ENCODE data around the gene THTPA.

THTPA gene, protein sequence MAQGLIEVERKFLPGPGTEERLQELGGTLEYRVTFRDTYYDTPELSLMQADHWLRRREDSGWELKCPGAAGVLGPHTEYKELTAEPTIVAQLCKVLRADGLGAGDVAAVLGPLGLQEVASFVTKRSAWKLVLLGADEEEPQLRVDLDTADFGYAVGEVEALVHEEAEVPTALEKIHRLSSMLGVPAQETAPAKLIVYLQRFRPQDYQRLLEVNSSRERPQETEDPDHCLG

DNA sequence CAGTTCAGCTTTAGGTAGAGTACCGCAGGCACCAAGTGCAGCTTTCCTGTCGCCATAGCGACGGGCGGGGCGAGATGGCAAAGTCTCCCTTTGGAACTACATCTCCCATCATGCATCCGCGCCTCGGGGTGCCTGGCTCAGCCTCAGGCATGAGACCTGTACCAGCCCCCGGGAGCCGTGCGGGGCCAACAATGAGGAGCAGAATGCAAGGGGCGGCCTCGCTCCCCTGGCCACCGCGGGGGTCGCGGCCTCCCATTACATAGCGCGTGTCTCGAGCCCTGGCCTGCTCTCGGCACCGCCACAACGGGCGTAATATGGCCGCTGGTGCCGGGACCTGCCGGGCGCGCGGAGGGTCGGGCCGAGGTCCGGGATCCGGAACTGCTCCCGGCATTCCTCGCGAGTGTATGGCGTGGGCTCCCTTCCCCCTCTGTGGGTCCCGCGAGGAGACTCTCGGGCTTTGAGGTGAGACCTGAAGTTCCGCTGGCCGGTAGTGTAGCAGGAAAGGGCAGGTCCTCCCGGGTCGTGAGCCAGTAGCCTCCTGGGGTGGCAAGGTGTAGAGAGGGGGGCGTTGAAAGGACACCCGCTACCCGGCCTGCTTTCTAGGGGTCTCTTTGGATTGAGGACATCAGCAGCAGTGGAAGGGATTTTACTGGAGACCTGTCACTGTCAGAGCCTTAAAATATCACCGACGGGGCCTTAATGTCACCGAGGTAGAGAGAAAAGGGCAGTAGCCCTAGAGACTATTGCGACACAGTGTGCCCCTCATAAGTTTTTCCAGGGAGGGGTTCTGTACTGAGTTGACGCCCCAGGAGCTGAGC lies at the start of gene THTPA:
TSS of gene THTPA (plus strand) at position 390 of the 818 bp plus-strand sequence. CDS start 487 bp downstream, outside the sequence.
- peak; percentile 86 for DNase-seq (ENCODE audit: low read depth)

DNA sequence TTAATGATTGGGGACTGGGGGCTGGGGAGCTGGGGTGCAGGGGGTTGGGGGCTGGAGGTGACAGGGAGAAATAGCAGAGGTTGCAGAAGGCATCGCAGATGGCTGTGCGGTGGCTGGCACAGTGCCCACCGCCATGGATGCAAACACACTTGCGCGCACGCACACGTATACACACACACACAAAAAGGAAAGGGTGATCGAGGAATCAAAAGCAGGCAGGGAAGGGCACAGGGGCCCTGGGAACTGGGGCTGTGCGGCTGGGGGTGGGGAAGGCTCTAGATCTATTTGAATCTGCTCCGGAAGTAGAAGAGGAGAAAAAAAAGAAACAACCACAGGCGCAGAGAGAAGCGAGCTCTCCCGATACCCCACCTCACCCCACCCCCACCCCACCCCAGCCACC lies 43.9 kb upstream of the THTPA start:
- DNase-seq (ENCODE audit: low read depth): no peak

DNA sequence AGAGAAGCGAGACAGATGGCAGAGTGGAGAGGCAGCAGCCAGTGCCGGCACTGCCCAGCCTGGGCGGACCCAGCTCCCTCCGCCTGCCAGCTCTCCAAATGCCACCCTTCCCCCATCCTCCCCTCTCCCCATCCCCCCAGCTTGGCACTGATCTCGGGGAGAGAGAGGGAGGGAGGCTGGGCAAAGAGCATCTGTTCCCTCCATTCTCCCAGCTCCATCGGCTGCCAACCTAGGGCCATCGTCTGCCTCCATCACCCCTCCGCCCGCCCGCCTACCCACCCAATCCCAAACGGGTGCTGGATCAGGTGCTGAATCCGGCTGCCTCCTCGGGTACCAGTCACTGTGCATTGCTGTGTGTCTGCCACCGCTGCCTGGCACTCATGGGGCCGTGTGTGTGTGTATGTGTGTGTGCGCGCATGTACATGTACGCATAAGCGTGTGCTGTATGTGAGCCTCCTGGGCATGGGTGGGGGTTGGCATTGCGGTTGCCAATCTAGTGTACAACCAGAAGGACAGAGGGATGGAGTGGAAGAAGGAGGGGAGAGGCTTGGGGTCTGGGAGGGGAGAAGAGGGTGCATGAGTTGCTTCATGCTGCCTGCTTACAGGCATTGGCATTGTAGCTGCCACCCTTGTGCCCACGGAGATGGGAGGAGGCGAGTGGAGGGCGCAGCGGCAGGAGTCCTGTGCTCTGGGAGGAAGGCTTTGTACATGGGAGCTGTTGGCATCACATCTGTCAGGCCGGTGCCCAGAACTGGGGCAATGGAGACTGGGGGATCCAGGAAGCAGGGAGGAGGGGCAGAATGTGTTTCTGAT lies 42.9 kb upstream of the THTPA start:
- DNase-seq (ENCODE audit: low read depth): no peak

DNA sequence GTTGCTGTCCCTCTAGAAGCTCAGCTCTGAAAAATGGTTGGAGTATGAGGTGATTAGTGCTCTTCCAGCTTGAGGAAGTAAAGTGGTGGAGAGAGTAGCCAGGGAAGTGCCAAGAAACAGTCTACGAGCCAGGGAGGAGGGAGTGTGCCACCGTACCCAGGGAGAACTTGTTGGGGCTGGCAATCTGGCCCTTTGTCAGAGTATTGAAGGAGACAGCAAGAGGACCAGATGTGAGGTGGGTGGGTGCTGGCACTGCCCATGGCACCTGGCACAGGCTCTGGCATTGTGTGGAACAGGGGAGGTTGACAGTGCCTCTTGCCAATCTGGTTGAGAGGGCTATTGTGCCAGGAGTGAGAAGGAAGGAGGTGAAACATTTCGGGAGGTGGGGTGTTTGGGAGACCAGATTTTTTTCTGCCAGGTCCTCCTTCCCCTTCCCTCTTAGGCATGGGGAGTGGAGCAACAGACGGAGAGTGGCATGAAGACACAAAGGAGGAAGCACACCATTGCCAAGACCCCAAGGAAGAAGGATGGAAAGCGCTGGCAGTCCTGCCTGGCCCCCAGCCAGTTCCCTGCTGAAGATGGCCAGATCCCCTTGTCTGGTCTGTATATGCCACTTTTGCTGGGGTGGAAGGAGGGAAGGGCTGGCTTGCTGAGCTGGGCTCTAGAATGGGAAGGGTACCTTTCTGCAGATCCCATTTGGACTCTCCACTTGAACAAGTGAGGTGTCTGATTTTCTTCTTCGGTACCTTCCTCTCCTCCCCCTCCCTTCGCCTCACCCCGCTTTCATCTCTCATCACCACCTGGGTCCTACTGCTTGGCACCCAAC lies 42.0 kb upstream of the THTPA start:
- no peak for DNase-seq (ENCODE audit: low read depth)

DNA sequence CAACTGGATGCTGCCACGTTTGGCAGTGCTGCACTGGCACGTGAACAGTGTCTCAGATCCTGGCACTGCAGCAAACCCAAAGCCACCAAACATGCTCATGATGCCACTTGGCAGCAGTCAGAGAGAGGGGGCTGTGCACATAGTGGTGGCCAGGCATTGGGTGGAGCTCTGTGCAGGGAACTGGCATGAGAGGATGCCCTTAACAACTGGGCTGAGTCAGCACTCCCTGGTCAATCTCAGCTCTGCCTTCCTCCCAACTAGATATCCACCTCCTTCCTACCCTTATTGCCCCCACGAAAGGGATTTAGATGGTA lies 41.5 kb upstream of the THTPA start:
- no peak for DNase-seq (ENCODE audit: low read depth)

DNA sequence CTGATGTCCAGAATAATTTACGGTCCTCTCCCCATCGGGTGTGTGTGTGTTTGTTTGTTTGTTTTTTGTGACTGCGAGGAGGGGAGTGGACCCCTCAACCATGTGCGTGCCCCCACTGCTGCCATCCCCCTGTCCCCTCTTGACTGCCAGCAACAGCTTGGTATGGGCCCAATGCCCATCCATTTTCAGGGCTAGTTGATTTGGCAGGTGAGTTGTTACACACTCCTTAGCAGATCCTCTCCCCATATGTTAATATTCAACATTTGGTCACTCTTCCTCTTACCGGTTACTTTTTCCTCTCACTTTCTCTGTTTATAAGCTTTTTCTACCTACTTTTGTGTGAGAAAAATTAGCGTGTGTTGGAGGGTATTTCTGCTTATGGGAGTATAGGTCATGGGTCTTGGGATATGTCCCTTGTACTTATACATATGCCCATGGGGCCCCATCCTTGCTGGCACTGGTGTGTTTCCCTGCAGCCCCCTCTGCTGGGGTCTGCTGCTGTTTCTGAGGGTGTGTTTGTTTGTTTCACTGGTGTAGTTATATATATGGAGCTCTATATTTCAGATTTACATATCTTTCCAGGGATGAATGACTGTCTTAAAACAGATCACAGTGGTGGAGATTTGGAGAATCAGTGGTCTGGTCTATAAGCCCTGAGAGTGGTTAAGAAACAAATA lies 38.3 kb upstream of the THTPA start:
- DNase-seq (ENCODE audit: low read depth): no peak

DNA sequence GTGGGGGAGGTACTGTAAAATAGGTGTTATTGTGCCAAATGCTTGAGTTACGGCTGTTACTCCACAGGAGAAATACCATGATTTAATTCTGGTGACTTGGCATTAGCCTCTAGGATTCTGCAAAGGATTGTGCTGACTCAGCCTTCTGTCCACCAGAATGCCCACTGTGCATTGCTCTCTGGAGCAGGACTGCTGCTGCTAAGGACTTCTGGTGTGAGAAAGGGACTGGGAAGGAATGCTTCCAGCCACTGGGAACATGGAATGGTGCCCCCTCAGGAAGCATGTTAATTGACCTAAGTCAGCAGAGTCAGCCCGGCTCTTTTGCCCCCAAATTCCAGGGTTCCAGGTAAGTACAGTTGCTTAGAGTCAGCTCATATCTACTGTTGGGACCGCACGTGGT lies 37.4 kb upstream of the THTPA start:
- no peak for DNase-seq (ENCODE audit: low read depth)

DNA sequence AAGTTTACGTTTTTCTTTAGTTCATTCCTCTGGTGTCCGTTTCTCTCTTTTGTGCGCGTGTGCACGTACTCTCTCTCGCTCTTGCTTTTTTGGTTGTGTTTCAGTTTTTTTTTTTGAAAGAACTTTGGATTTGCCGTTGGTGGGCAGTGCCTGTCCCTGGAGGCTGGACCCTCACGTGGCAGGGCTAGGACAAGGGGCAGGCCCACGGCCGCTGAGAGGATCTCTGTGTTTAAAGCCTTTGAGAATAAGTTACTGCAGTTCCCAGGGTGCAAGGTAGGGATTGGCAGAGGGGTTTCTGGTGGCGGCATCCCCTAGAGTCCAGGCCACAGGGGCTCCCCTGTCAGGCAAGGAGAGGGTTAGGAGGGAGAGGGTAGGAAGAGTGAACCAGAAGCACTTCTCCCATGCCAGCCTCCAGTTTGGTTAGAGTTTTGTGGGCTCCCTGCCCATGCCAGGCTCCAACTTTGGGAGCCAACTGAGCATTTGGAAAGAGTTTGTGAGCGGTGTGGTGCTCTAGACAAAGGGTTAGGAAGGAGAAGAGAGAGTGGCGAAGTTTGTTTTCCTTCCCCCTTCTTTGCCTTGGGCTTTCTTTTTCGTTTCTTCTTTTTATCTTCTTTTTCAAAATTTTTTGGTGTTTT lies 35.1 kb upstream of the THTPA start:
- DNase-seq (ENCODE audit: low read depth): no peak

DNA sequence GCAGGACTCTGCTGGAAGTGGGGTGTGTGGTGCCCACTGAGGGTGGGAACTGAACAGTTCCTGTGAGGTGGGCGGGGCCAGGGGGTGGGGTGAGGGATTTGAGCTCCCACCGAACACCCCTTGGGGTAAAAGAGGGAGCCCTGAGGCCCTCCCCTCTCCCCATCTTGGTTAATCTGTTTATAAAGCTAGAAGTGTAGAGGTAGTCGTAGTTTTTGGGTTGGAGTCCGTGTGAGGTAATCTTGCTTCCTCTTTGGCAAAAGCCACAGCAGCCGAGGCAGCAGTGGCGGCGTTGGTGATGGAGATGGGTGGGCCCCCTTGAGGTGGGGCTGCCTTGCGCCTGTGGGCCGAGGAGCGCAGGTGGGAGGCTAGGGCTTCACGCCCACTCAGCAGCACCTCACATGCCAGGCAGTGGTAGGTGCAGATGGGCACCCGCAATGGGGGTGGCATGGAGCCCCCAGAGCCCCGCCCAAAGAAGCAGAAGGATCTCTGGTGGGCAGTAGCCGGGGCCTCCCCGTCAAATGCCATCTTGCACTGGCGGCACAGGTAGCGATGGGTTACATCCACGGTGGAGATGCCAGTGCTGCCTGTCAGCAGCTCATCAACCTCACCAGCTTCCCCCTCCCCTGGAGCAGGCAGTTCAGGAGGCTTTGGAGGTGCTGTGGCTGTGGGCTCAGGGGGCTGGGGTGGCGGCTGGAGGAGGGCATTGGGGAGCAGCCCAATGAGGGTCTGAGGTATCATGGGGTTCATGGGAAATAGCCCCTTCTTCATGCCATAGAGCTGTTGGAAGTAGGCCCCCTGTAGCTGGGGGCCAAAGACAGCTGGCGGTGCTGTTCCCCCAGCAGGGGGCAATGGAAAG lies 34.1 kb upstream of the THTPA start:
- DNase-seq (ENCODE audit: low read depth): no peak

DNA sequence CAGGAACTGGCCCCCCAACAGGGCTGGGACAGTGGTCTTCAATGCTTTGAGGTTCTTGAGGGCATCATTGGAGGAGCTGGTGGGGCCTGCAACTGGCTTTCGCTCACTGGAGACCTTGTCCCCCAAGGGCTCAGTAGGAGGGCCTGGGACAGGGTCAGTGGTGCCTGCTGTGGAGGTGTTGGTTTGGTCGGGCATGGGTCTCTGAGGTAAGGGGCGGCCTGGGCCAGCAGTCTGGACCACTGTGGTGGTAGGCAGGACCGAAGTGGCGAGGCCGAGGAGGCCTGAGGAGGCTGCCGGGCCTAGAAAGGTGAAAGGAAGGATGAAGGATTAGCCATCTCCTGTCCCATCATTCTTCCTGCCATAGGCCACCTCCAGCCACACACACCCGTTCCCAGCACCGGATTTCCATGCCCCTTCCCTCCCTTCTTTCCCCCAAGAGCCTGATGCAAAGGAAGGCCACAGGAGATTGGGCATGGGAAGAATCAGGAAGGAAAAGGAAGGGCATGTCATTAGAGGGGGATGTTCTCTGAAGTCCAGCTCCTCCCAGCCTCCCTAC lies 33.4 kb upstream of the THTPA start:
- no peak for DNase-seq (ENCODE audit: low read depth)

DNA sequence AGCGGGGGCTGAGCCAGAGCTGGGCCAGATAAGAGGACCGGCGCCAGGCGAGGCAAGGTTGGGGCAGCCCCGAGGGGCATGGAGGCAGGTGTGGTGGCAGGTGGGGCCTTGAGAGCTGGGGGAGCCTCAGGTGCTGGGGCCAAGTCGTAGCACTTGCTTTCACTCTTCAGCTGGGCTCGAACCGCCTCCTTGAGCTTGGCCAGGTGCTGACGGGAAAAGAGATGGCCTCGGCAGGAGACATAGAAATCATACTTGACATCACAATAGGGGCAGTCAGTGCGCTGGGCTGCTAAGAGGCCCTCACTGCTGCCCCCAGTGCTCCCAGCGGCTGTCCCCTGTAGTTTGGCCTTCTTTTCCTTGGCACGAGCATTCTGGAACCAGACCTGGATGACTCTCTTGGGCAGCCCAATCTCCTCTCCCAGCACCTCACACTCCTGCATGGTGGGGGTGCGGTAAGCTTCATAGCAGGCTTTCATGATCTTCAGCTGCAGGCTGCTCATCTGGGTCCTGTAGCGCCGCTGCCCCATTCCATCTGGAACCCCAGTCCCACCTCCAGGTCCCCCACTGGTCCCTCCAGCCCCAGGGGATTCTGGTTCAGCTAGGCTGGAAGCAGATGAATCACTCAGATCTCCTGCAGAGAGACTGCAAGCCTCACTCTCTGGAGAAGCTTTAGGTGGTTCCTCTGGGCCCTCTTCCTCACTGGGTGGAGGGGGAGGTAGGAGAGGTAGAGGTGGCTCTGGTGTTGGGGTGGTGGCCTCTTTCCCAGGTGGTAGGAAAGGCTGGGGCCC lies 32.6 kb upstream of the THTPA start:
- DNase-seq (ENCODE audit: low read depth): no peak

DNA sequence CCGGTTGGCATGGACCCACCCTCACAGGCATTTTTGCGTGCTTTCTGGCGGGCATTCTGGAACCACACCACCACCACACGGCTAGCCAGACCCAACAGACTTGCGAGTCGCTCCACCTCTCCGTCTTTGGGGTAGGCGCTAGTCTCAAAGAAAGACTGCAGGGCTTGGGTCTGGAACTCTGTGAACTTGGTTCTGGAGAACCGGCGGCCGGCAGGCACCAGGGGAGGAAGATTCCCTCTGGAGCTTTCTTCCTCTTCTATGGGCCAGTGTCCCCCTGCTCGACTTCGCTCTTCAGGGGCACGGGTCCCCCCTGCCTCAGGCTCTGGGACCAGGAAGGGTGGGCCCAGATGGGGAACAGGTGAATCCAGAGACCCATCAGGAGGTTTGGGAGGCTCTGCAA lies 31.1 kb upstream of the THTPA start:
- no peak for DNase-seq (ENCODE audit: low read depth)

DNA sequence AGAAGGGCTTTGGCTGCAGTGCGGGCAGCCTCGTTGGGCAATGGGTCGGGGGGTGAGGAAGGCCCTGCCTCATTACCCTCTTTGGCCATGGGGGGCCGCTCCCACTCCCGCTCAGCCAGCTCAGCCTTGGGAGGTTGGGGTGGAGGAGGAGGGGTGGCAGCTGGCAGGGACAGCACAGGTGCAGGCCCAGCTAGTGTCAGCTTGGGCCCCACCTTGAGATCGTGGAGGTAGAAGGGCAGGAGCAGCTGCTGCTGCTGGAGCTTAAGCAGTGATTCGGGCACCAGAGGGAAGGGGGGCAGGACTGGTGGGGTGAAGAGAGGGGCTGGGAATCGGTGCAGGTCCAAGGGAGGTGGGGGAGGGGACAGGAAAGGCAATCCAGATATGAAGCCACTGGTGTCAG lies 30.5 kb upstream of the THTPA start:
- no peak for DNase-seq (ENCODE audit: low read depth)

DNA sequence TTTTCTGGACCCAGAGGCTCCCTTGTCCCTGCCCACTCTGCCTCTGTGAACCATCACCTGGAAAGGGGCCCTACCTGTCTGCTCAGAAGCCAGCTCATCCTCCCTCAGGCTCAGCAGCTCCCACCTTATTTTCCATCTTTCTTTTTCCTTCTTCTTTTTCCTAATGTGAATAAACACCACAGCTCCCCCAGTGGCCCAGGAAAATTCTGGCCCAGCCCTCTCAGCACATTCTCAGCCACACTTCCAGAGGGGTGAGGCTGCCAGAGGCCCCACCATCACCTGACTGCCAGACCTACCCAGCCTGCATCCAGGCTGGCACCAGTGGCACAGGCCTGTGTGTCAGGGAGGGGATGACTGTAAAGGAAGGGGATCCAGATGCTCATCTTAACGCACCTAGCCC lies 27.5 kb upstream of the THTPA start:
- DNase-seq (ENCODE audit: low read depth): no peak

DNA sequence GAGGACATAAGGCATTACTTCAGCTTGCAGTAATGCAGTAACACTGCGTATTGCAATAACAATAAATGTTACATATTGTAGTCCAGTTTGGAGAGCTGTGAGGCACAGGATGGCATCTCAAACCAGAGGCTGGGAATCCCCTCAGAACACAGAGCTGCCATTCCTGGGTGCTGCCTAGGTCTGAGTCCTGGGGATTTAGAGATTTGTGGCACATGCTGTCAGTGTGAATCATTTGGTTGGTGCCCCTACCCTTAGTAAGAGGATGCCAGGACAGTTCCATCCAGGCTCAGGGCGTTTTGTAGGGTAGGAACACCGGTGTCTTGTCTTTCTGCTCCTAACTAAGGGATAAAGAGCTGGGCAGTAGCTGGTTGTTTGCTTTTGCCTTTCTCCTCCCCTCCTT lies 27.1 kb upstream of the THTPA start:
- no peak for DNase-seq (ENCODE audit: low read depth)

DNA sequence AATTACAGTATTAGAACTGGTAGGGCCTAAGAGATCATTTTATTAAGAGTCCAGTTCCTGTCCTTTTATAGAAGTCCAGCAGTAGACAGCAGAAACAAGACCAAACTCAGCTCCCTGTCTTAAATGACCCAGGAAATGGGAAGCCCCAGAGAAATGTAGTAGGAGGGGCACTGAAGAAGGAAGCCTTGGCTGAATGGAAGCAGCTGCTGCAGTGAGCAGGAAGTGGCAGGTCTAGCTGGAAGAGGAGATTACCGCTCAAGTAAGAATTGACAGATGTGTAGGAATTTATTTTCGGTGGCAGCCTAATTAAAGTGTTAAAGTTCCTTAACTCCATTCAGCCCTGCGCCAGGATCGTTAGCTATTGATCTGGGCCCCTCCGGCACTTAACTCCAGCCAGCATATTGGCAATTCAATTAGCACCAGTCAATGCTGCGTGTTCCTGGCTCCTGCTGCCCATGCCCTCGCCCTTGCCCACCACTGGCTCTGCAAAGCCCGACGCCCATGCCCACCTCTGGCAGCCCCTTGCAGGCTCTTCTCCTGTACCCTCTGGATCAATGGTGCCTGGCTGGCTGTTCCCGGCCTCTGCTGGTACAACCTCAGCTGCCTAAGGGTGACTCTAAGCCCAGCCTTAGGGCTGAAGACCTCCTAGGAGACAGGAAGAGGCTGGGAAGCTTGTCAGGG lies 25.6 kb upstream of the THTPA start:
- DNase-seq (ENCODE audit: low read depth): no peak

DNA sequence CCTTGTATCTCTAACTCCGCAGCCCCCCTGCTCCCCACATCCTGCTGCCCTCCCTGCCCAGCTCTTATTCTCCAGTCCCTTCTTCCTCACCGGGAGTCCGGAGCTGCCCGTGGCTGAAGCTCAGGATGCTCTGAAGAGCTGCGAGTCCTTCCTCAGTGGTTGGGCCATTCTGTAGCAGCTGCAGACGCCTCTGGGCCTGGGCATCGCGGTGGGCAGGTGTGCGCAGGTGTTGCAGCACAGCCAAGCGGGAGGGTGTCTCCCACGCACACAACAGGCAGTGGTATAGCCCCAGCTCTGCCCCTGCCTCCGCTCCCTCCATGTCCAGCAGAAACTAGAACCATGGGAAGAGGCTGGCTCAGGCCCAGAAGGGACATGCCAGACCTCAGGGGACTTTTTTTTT lies 24.7 kb upstream of the THTPA start:
- DNase-seq (ENCODE audit: low read depth): no peak

DNA sequence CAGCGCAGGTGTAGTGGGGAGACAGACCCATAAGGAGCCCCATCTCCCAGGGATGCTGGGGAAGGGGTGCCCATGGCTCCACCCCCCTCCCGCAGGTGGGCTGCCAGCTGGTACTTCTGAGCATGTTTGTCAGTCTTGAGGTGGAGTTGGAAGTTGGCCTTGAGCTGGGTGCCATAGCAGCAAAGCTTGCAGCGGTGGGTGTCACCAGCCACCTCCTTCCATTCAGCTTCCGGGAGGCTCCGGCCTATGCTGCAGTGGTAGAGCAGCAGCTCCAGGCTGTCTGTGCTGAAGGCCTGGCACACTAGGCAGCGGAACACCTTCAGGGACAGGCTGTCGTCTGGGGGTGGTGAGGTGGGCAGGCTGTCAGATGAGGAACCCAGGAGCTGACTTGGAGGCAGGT lies 23.4 kb upstream of the THTPA start:
- DNase-seq (ENCODE audit: low read depth): no peak

Measured in stromal cell of bone marrow (primary cell).